Measurements from ENCODE around the gene DEFB114. TPM values are rescaled to one million over a fixed set of nuclear protein-coding genes. Genes with fewer than 3 reads are reported as not detected.
A peak's percentile ranks its signal among the peaks of the same experiment; 100 is the strongest.

The DEFB114 gene
- total RNA-seq, 1 donor from 2014 or later, result not detected

GRCh38 chr6:49918787-49919186, 45.2 kb downstream of the DEFB114 start:
- no peak for TF ChIP-seq CTCF (IDR thresholded peaks at IDR 0.05)
- Mint-ChIP-seq H3K27me3 (ENCODE audit: low read depth) (peaks cover 22% of the 10 kb centered on the region), H3K4me1 (ENCODE audit: low read depth) (peaks cover 16% of the 10 kb centered on the region), H3K9me3 (ENCODE audit: low read depth) (no peaks in the 10 kb centered on the region), H3K27ac (ENCODE audit: unreplicated experiment) (no peak overlapping the region), H3K4me3 (ENCODE audit: unreplicated experiment) (no peak overlapping the region), H3K36me3 (ENCODE audit: low read depth) (no peaks in the 10 kb centered on the region)
- DNase-seq (ENCODE audit: low spot score), result no peak

GRCh38 chr6:49915035-49915434, 48.9 kb downstream of the DEFB114 start:
- H3K4me3 Mint-ChIP-seq (ENCODE audit: unreplicated experiment), result no peak overlapping the region
- H3K9me3 Mint-ChIP-seq (ENCODE audit: low read depth), result no peaks in the 10 kb centered on the region
- no peak overlapping the region for H3K27ac Mint-ChIP-seq (ENCODE audit: unreplicated experiment)

GRCh38 chr6:49913636-49914375, 50.2 kb downstream of the DEFB114 start:
- no peak for DNase-seq (ENCODE audit: low spot score)
- H3K4me1 Mint-ChIP-seq (ENCODE audit: low read depth), result peaks cover 23% of the 10 kb centered on the region

More at GRCh38 chr6:49915035-49915434, 48.9 kb downstream of the DEFB114 start:
- Mint-ChIP-seq H3K27me3 (ENCODE audit: low read depth) (peaks cover 18% of the 10 kb centered on the region), H3K36me3 (ENCODE audit: low read depth) (no peaks in the 10 kb centered on the region), H3K4me1 (ENCODE audit: low read depth) (peaks cover 23% of the 10 kb centered on the region)
- peak; percentile 20 for TF ChIP-seq CTCF (IDR thresholded peaks at IDR 0.05)
- no peak for DNase-seq (ENCODE audit: low spot score)

GRCh38 chr6:49912196-49912595, 51.8 kb downstream of the DEFB114 start:
- no peaks in the 10 kb centered on the region for H3K36me3 Mint-ChIP-seq (ENCODE audit: low read depth)
- peaks cover 23% of the 10 kb centered on the region for H3K4me1 Mint-ChIP-seq (ENCODE audit: low read depth)
- H3K27ac Mint-ChIP-seq (ENCODE audit: unreplicated experiment), result no peak overlapping the region
- no peak for DNase-seq (ENCODE audit: low spot score)
- H3K9me3 Mint-ChIP-seq (ENCODE audit: low read depth), result no peaks in the 10 kb centered on the region
- no peak for TF ChIP-seq CTCF (IDR thresholded peaks at IDR 0.05)
- peaks cover 7% of the 10 kb centered on the region for H3K27me3 Mint-ChIP-seq (ENCODE audit: low read depth)
- no peak overlapping the region for H3K4me3 Mint-ChIP-seq (ENCODE audit: unreplicated experiment)

More at GRCh38 chr6:49913636-49914375, 50.2 kb downstream of the DEFB114 start:
- no peak for TF ChIP-seq CTCF (IDR thresholded peaks at IDR 0.05)
- Mint-ChIP-seq H3K9me3 (ENCODE audit: low read depth) (no peaks in the 10 kb centered on the region), H3K27me3 (ENCODE audit: low read depth) (peaks cover 12% of the 10 kb centered on the region), H3K4me3 (ENCODE audit: unreplicated experiment) (no peak overlapping the region), H3K36me3 (ENCODE audit: low read depth) (no peaks in the 10 kb centered on the region), H3K27ac (ENCODE audit: unreplicated experiment) (no peak overlapping the region)

- H3K36me3 Mint-ChIP-seq (ENCODE audit: low read depth), result no peaks in the 10 kb centered on the region
- no peaks in the 10 kb centered on the region for H3K9me3 Mint-ChIP-seq (ENCODE audit: low read depth)
- TF ChIP-seq CTCF (IDR thresholded peaks at IDR 0.05), result no peak
- peaks cover 11% of the 10 kb centered on the region for H3K27me3 Mint-ChIP-seq (ENCODE audit: low read depth)
- DNase-seq (ENCODE audit: low spot score), result no peak
- H3K27ac Mint-ChIP-seq (ENCODE audit: unreplicated experiment), result no peak overlapping the region
- H3K4me3 Mint-ChIP-seq (ENCODE audit: unreplicated experiment), result no peak overlapping the region
- H3K4me1 Mint-ChIP-seq (ENCODE audit: low read depth), result peaks cover 23% of the 10 kb centered on the region
Measured at GRCh38 chr6:49911252-49911651, 52.7 kb downstream of the DEFB114 start.

Other genes starting within 250 kb of the DEFB114 start
- gene CRISP3, start 219.8 kb downstream of the DEFB114 start, total RNA-seq, result not detected in 3 replicates
- not detected in 3 replicates for gene PGK2, start 176.9 kb downstream of the DEFB114 start, total RNA-seq
- gene CRISP1, start 97.6 kb downstream of the DEFB114 start, total RNA-seq, result not detected in 3 replicates
- gene DEFB113, start 5.5 kb upstream of the DEFB114 start, total RNA-seq, result not detected in 3 replicates
- gene DEFB110, start 57.8 kb upstream of the DEFB114 start, total RNA-seq, result not detected in 3 replicates
- gene DEFB112, start 85.8 kb upstream of the DEFB114 start, total RNA-seq, result not detected in 3 replicates

Measured in chondrocyte (in vitro differentiated cells).